Common myeloid progenitor, CD34-positive (primary cell): Measurements from ENCODE around the gene GFRA1. TPM values are rescaled to one million over a fixed set of nuclear protein-coding genes. Genes with fewer than 3 reads are reported as not detected.

Experiments
- CTCF ChIA-PET: fragments of 350-600 bp; sonication (Branson Sonifier 250); formaldehyde crosslinking; loops from one replicate; lab custom pipeline; 2021; ENCODE audit warnings: antibody characterized with exemption; lab: Charles Lee
- POLR2A ChIA-PET: fragments of 350-600 bp; sonication (Branson Sonifier 250); formaldehyde crosslinking; loops from one replicate; lab custom pipeline; 2021; ENCODE audit warnings: antibody characterized with exemption; lab: Charles Lee
- DNase-seq, 3 donors: peaks; one replicate each; pipeline versions ENCODE4 v3.0.0 to v3.0.0-alpha.2; 2013
- H3K27ac ChIP-seq, 2 experiments: 1 replicate in 1 of 2; 2 replicates in 1 of 2; pipeline ENCODE4 v1.7.0; 2013; ENCODE audit warnings: inconsistent platforms in 2 of 2, low read length in 2 of 2, mild to moderate bottlenecking in 2 of 2, low read depth in 1 of 2, moderate library complexity in 1 of 2; ENCODE audit not compliant: severe bottlenecking in 2 of 2, insufficient read depth in 1 of 2, poor library complexity in 1 of 2
- H3K27me3 ChIP-seq, 5 experiments: replicated peaks in 2 of 5; 1 replicate in 3 of 5; 2 replicates in 2 of 5; pipeline versions ENCODE4 v1.6.1 to v1.7.0; 2013; ENCODE audit warnings: low read length in 4 of 5, mild to moderate bottlenecking in 2 of 5, moderate library complexity in 2 of 5, inconsistent platforms in 1 of 5; ENCODE audit not compliant: insufficient read depth in 5 of 5, control insufficient read depth in 4 of 5
- H3K36me3 ChIP-seq, 4 experiments: 1 replicate in 2 of 4; 2 replicates in 2 of 4; pipeline versions ENCODE4 v1.6.1 to v1.7.0; 2013; ENCODE audit warnings: low read length in 3 of 4, control low read depth in 1 of 4, mild to moderate bottlenecking in 1 of 4; ENCODE audit not compliant: control insufficient read depth in 4 of 4, insufficient read depth in 4 of 4
- H3K4me1 ChIP-seq, 4 experiments: 1 replicate in 3 of 4; 2 replicates in 1 of 4; pipeline versions ENCODE4 v1.6.1 to v1.7.1; 2013; ENCODE audit warnings: low read length in 3 of 4, mild to moderate bottlenecking in 3 of 4, control low read depth in 1 of 4, inconsistent platforms in 1 of 4, moderate library complexity in 1 of 4; ENCODE audit not compliant: control insufficient read depth in 4 of 4, insufficient read depth in 4 of 4; ENCODE audit errors: control extremely low read depth in 1 of 4
- H3K4me3 ChIP-seq, 7 experiments: 1 replicate in 4 of 7; 2 replicates in 3 of 7; pipeline versions ENCODE4 v1.5.1 to v1.7.0; 2013; ENCODE audit warnings: mild to moderate bottlenecking in 7 of 7, low read length in 6 of 7, moderate library complexity in 6 of 7, inconsistent platforms in 2 of 7, low read depth in 2 of 7, control low read depth in 1 of 7; ENCODE audit not compliant: insufficient read depth in 4 of 7, control insufficient read depth in 1 of 7; ENCODE audit errors: extremely low read depth in 1 of 7
- H3K9me3 ChIP-seq, 5 experiments: 1 replicate in 4 of 5; 2 replicates in 1 of 5; pipeline versions ENCODE4 v1.6.1 to v1.7.1; 2013; ENCODE audit warnings: low read length in 4 of 5, mild to moderate bottlenecking in 2 of 5, inconsistent platforms in 1 of 5, low read depth in 1 of 5, moderate library complexity in 1 of 5; ENCODE audit not compliant: control insufficient read depth in 4 of 5, insufficient read depth in 2 of 5; ENCODE audit errors: control extremely low read depth in 1 of 5
- WGBS: methylation state at CpG from one replicate; pipeline ENCODE4 v1.1.5; 2013; ENCODE audit not compliant: insufficient coverage; 5-methylcytosine and 5-hydroxymethylcytosine counted together
- polyA plus RNA-seq: library from polyadenylated mRNA; unstranded; fragments of 120-200 nt; gene quantifications from one replicate; pipeline ENCODE4 v1.2.1, GENCODE V29; 2013

The GFRA1 gene
- polyA plus RNA-seq, result not detected

GRCh38 chr10:116272440-116273283, at the start of gene GFRA1:
Gene GFRA1, minus strand, starts transcription at chr10:116273206. Its CDS starts 1,177 bp downstream, at chr10:116272029.
- Histone ChIP-seq H3K27ac (no peak within 1 kb of the TSS), H3K9me3 (no peaks in the 10 kb centered on the region), H3K27me3 (peaks cover 24 to 98% (median 42%) of the 10 kb centered on the region in 5 experiments), H3K4me1 (peaks cover 0 to 40% (median 29%) of the 10 kb centered on the region in 4 experiments), H3K36me3 (no peaks in the 10 kb centered on the region), H3K4me3 (peak within 1 kb of the TSS in 6 of 7 experiments; percentile 38 to 67 (median 52))
- peak in 2 of 3 donors; percentile 37 to 43 for DNase-seq
- CTCF ChIA-PET, result interaction anchor here (1.1 to 1.2 kb wide), 2 partner anchors 10 to 15 kb away, joined by 3 to 4 read pairs; no protein-coding TSS in a partner anchor
- POLR2A ChIA-PET, result interaction anchor here (0.6 kb wide), 1 partner anchor 17 kb away, joined by 3 read pairs; no protein-coding TSS in a partner anchor
- under 1% methylated on average over 45 of the region's 72 CpGs for WGBS

GRCh38 chr10:116316503-116316902, 43.5 kb upstream of the GFRA1 start:
- ChIA-PET POLR2A (no interaction called here), CTCF (no interaction called here)
- no peaks in the 10 kb centered on the region for H3K36me3 ChIP-seq
- H3K4me1 ChIP-seq, result peaks cover 0 to 10% (median 4%) of the 10 kb centered on the region in 4 experiments
- H3K4me3 ChIP-seq, result no peak overlapping the region
- no peak overlapping the region for H3K27ac ChIP-seq
- H3K9me3 ChIP-seq, result no peaks in the 10 kb centered on the region
- WGBS, result 67% methylated on average over 1 of the region's 2 CpGs
- no peaks in the 10 kb centered on the region for H3K27me3 ChIP-seq
- DNase-seq, result peak; percentile 5 to 51 (median 29)

GRCh38 chr10:116312548-116312947, 39.5 kb upstream of the GFRA1 start:
- Histone ChIP-seq H3K4me1 (peaks cover 0 to 10% (median 4%) of the 10 kb centered on the region in 4 experiments), H3K27ac (no peak overlapping the region), H3K4me3 (no peak overlapping the region), H3K9me3 (no peaks in the 10 kb centered on the region), H3K27me3 (peaks cover 0 to under 1% (median 0%) of the 10 kb centered on the region in 5 experiments), H3K36me3 (no peaks in the 10 kb centered on the region)
- WGBS, result 96% methylated on average over 4 of the region's 4 CpGs
- CTCF ChIA-PET, result interaction anchor here (1.1 kb wide), 1 partner anchor 25 kb away, joined by 3 read pairs; no protein-coding TSS in a partner anchor
- POLR2A ChIA-PET, result no interaction called here
- no peak for DNase-seq

- H3K4me3 ChIP-seq, result no peak overlapping the region
- no peaks in the 10 kb centered on the region for H3K9me3 ChIP-seq
- no peaks in the 10 kb centered on the region for H3K36me3 ChIP-seq
- peaks cover 0 to 2% (median 0%) of the 10 kb centered on the region in 5 experiments for H3K27me3 ChIP-seq
- H3K4me1 ChIP-seq, result peaks cover 0 to 7% (median 2%) of the 10 kb centered on the region in 4 experiments
- no peak for DNase-seq
- WGBS, result 92% methylated on average over 1 of the region's 2 CpGs
- CTCF ChIA-PET, result interaction anchor here (1.1 kb wide), 1 partner anchor 24 kb away, joined by 3 read pairs; no protein-coding TSS in a partner anchor
- POLR2A ChIA-PET, result no interaction called here
- no peak overlapping the region for H3K27ac ChIP-seq
Observed at GRCh38 chr10:116311706-116312490, 38.9 kb upstream of the GFRA1 start.

GRCh38 chr10:116311016-116311415, 38.0 kb upstream of the GFRA1 start:
- 98% methylated on average over 5 of the region's 5 CpGs for WGBS
- no peak for DNase-seq

GRCh38 chr10:116307455-116307854, 34.4 kb upstream of the GFRA1 start:
- Histone ChIP-seq H3K4me3 (no peak overlapping the region), H3K36me3 (no peaks in the 10 kb centered on the region), H3K9me3 (no peaks in the 10 kb centered on the region), H3K27ac (no peak overlapping the region), H3K27me3 (peaks cover 0 to 2% (median 0%) of the 10 kb centered on the region in 5 experiments), H3K4me1 (no peaks in the 10 kb centered on the region)
- ChIA-PET CTCF (no interaction called here), POLR2A (no interaction called here)
- DNase-seq, result no peak
- WGBS, result 96% methylated on average over 2 of the region's 4 CpGs

More at GRCh38 chr10:116311016-116311415, 38.0 kb upstream of the GFRA1 start:
- CTCF ChIA-PET, result no interaction called here
- H3K27ac ChIP-seq, result no peak overlapping the region
- H3K4me1 ChIP-seq, result no peaks in the 10 kb centered on the region
- H3K9me3 ChIP-seq, result no peaks in the 10 kb centered on the region
- no peak overlapping the region for H3K4me3 ChIP-seq
- POLR2A ChIA-PET, result no interaction called here
- no peaks in the 10 kb centered on the region for H3K36me3 ChIP-seq
- H3K27me3 ChIP-seq, result peaks cover 0 to 2% (median 0%) of the 10 kb centered on the region in 5 experiments
